Breast epithelium (tissue), 3 donors: ENCODE measurements around the gene COL18A1.

Experiments used
- CTCF ChIP-seq, 3 donors: fragments of 450-650 bp; IDR thresholded peaks; one replicate each; pipeline ENCODE4 v1.5.1; 2016 to 2017; ENCODE audit warnings: antibody characterized with exemption in 3 of 3, mild to moderate bottlenecking in 3 of 3, moderate library complexity in 3 of 3
- POLR2A ChIP-seq: fragments of 450-650 bp; IDR thresholded peaks from one replicate; pipeline ENCODE4 v1.6.1; 2016; ENCODE audit warnings: antibody characterized with exemption, mild to moderate bottlenecking, moderate library complexity

- TF ChIP-seq POLR2A (no peak), CTCF (IDR thresholded peaks at IDR 0.05) (no peak)
Measured at GRCh38 chr21:45471525-45472221, 66.7 kb downstream of the COL18A1 start.
